NCI-H460 (cell line): Measurements from ENCODE around the gene CCDC69. TPM values are rescaled to one million over a fixed set of nuclear protein-coding genes. Genes with fewer than 3 reads are reported as not detected.
"Not testable (repeated sequence)": the region's sequence is repeated elsewhere in the genome, so short reads cannot be mapped to it uniquely, and the experiment has no call there.

ENCODE experiments used
- DNase-seq: peaks from one replicate; pipeline ENCODE4 v3.0.0-alpha.2; 2016; ENCODE audit warnings: low read depth; ENCODE audit errors: extremely low read depth
- total RNA-seq: library from RNA; depleted of rRNA; stranded (reverse); fragments of >200 nt; shearing (Covaris generic); gene quantifications from 2 replicates; pipeline ENCODE4 v1.2.3, GENCODE V29; 2014

Gene CCDC69
- total RNA-seq, 1 experiment from 2014 or later = 1.9 TPM

DNA sequence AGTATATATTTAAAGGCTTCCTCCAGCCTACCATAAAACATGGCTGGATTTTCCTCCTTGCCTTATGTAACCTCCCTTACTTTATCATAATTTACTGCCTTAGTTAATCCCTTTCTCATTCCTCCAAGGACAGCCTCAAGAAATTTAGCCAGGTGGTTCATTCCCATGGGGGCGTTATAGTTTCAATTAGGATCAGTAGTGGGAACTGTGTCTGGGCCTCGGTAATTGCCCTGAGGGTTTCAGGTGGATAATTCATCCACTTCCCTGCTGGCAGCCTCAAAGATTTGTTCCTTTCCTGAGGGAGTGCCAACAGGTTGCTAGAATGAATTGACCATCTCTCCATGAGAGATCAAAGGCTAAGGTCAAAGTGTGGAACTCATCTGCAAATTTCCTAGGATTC is 24.8 kb upstream of the CCDC69 start:
- DNase-seq = no peak

- DNase-seq = no peak
Measured at GRCh38 chr5:151245680-151246219, 21.9 kb upstream of the CCDC69 start.

DNA sequence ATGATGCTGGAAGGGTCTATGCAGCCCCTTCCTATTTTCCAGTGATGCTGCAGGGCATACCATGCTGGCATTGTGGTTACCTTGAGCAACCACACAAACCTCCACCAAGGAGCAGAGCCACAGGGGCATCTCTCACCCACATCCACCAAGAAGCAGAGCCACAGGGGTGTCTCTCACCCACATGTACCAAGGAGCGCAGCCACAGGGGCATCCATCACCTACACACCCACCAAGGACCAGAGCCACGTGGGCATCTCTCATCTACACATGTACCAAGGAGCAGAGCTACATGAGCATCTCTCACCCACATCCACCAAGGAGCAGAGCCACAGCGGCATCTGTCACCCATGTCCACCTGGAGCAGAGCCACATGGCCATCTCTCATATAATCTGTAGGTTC is 20.3 kb upstream of the CCDC69 start:
- DNase-seq = no peak

- DNase-seq = no peak
Measured at GRCh38 chr5:151243564-151243963, 19.7 kb upstream of the CCDC69 start.

- no peak for DNase-seq
Measured at GRCh38 chr5:151243127-151243526, 19.2 kb upstream of the CCDC69 start.

- DNase-seq = no peak
Measured at GRCh38 chr5:151240924-151241635, 17.2 kb upstream of the CCDC69 start.

DNA sequence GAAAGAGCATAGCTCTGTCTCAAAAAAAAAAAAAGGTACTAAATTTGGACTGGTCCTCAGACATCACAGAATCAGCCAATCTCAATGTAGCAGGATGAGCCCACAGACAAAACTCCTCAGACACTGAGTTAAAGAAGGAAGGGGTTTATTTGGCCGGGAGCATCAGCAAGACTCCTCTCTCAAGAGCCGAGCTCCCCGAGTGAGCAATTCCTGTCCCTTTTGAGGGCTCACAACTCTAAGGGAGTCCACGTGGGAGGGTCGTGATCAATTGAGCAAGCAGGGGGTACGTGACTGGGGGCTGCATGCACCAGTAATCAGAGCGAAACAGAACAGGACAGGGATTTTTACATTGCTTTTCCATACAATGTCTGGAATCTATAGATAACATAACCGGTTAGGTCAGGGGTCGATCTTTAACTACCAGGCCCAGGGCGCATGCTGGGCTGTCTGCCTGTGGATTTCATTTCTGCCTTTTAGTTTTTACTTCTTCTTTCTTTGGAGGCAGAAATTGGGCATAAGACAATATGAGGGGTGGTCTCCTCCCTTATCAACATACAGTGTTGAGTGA is 16.5 kb upstream of the CCDC69 start:
- not testable (repeated sequence) for DNase-seq

- peak; percentile 69 for DNase-seq
Measured at GRCh38 chr5:151239237-151239861, 15.5 kb upstream of the CCDC69 start.

DNA sequence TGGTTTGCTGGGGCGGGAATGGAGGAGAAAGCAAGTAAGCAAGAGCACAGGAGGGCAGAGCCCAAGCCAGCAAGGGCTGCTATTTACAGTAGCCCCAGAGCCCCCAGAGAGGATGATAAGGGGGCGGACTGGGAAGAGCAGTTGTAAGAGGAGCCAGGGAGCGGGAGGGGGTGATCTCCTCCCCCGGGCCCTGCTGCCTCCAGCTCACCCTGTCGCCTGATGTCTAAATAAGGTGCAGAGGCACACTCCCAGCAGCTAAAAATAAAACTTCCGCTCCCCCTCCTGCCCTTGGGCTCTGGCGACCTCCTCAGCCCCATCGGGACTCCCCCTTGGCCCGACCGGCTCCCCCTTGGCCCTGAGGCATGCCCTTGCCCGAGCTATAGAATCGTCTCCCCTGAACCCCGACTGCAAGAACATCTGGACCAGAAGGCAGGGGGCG is 14.4 kb upstream of the CCDC69 start:
- no peak for DNase-seq

- no peak for DNase-seq
Measured at GRCh38 chr5:151237685-151238084, 13.8 kb upstream of the CCDC69 start.

DNA sequence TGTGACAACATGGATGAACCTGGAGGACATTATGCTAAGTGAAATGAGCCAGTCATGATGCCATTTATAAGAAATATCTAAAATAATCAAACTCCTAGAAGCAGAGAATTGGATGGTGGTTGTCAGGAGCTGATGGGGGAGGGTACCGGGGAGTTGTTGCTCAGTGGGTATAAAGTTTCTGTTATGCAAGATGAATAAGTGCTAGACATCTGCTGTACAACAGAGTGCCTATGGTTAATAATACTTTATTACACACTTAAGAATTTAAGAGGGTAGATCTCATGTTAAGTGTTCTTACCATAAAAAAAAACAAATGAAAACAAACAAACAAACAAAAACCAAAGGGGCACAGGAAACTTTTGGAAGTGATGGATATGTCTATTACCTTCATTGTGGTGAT is 13.0 kb upstream of the CCDC69 start:
- no peak for DNase-seq

GRCh38 chr5:151235239-151235571 is 11.3 kb upstream of the CCDC69 start:
- DNase-seq = not testable (repeated sequence)

GRCh38 chr5:151234476-151235238 is 10.8 kb upstream of the CCDC69 start:
- DNase-seq = no peak

- DNase-seq = no peak
Measured at GRCh38 chr5:151233616-151234085, 9.8 kb upstream of the CCDC69 start.

DNA sequence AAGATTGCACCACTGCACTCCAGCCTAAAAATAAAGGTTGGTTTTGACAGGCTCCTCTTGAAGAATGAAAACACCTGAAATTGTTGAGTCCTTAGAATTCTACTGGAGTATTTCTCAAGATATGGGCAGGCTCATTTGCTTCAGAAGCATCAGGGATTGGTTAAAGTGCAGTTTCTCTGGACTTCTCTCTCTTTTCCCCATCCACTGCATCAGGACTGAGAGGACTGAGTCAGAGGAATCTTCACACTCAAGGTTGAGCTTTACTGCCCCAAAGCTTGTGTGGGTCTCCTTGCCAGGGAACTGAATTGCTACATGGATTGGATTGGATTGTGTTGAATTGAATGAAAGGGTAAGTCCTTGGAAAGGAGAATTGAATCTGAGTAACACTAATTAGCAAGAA is 7.5 kb upstream of the CCDC69 start:
- DNase-seq = no peak

DNA sequence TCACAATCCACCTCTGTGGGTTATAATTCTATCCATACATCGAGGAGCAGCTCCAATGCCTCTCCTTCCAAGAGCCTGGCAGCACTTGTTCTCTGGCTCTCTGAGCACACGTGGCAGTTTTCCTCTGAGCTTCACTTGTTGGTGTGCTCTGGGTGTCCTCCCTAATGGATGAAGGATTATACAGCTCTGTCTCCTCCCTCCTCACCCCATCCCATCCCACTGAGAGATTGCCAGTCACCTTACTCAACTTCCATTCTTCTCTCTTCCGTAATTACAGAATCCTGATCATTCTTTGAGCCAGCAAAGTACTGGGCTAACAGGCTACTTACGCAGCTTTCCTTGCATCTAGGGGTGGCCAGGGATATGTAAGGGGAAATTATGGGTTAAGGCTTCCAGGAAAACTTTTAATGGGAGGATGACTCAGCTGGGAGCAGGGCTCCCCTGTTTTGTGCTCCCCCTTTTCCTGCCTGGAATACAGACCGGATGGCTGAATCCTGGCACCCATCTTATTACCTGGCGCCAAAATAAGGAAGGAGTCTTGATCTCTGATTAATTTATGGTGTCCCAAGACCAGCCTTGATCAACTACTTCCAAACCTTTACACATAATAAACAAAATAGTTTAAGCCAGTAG is 6.3 kb upstream of the CCDC69 start:
- DNase-seq = no peak

GRCh38 chr5:151228986-151229385 is 5.1 kb upstream of the CCDC69 start:
- DNase-seq = no peak

DNA sequence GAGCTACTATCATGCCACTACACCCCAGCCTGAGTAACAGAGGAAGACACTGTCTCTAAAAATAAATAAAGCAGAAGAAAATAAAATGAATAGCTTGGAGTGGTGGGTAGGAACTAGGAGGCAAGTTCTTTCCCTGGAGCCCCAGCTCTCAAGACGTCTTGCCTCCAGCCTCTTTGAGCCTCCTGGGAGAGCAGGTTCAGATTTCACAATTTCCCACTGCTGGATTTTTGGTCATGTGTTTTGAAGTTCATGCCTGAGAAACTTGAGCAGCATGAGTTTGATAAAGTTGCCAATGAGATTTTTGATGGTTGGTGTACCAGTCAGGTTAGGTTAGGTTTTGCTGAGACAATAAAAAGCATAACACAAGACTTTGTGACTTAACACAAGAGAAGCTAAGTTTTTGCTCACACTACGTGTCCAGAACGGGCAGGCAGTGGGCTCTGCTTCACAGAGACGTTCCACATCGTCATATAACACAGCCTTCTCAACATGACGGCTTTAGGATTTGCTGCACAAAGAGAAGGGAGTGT is 4.1 kb upstream of the CCDC69 start:
- no peak for DNase-seq

GRCh38 chr5:151225475-151225874 is 1.6 kb upstream of the CCDC69 start:
- DNase-seq = no peak

DNA sequence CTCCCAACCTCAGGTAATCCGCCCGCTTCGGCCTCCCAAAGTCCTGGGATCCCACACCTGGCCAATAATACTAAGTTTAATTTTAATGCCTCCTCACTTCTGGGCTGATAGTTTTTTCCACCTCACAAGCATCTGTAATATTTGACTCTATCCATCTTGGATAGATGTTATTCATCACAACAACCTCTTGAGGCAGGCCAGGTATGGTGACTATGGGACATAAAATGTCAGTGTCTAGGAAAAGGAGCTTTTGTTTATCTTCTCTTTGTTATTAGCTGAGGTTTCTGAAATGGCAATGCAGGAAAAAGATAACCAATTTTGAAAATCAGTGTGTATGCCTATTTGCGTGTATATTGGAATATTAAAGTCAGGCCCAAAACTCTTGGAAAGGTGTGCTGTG is 1.2 kb upstream of the CCDC69 start:
- DNase-seq = no peak
